BLaER1 (cell line): ENCODE results near the gene NLGN2.
A peak's percentile ranks its signal among the peaks of the same experiment; 100 is the strongest.

Experiments used
- H3K27ac ChIP-seq: shearing (Covaris generic); formaldehyde crosslinking; 2 replicates; pipeline ENCODE4 v1.8.1; 2022
- H3K27me3 ChIP-seq: shearing (Covaris generic); formaldehyde crosslinking; 2 replicates; pipeline ENCODE4 v1.8.1; 2022
- H3K36me3 ChIP-seq: shearing (Covaris generic); formaldehyde crosslinking; 2 replicates; pipeline ENCODE4 v1.8.1; 2022
- H3K4me1 ChIP-seq: shearing (Covaris generic); formaldehyde crosslinking; 2 replicates; pipeline ENCODE4 v1.8.1; 2022
- H3K4me2 ChIP-seq: shearing (Covaris generic); formaldehyde crosslinking; 2 replicates; pipeline ENCODE4 v1.8.1; 2022
- H3K4me3 ChIP-seq: shearing (Covaris generic); formaldehyde crosslinking; 2 replicates; pipeline ENCODE4 v1.8.1; 2022
- H3K9ac ChIP-seq: shearing (Covaris generic); formaldehyde crosslinking; 2 replicates; pipeline ENCODE4 v1.8.1; 2022
- H3K9me3 ChIP-seq: shearing (Covaris generic); formaldehyde crosslinking; 2 replicates; pipeline ENCODE4 v1.8.1; 2022
- H4K20me1 ChIP-seq: shearing (Covaris generic); formaldehyde crosslinking; 2 replicates; pipeline ENCODE4 v1.8.1; 2022
- Cebpa-rat ChIP-seq: shearing (Covaris generic); IDR thresholded peaks from 2 replicates; pipeline ENCODE4 v1.8.1; 2022

Gene NLGN2

GRCh38 chr17:7379134-7379533, 28.5 kb upstream of the NLGN2 start:
- Histone ChIP-seq H3K27ac (no peak overlapping the region), H4K20me1 (peaks cover 7% of the 10 kb centered on the region; the same call in 1 of the 2 replicates), H3K4me3 (no peak overlapping the region), H3K9me3 (peaks cover 20% of the 10 kb centered on the region), H3K27me3 (peaks cover 55% of the 10 kb centered on the region), H3K4me2 (no peak overlapping the region), H3K4me1 (peaks cover 7% of the 10 kb centered on the region), H3K9ac (no peak overlapping the region), H3K36me3 (no peaks in the 10 kb centered on the region)
- no peak for TF ChIP-seq Cebpa-rat

- peaks cover 7% of the 10 kb centered on the region; the same call in 1 of the 2 replicates for H4K20me1 ChIP-seq
- no peak overlapping the region for H3K27ac ChIP-seq
- peaks cover 62% of the 10 kb centered on the region for H3K27me3 ChIP-seq
- H3K4me3 ChIP-seq: no peak overlapping the region
- H3K4me1 ChIP-seq: peaks cover 12% of the 10 kb centered on the region
- no peak overlapping the region for H3K4me2 ChIP-seq
- peaks cover 20% of the 10 kb centered on the region for H3K9me3 ChIP-seq
- no peak overlapping the region for H3K9ac ChIP-seq
- H3K36me3 ChIP-seq: no peaks in the 10 kb centered on the region
- TF ChIP-seq Cebpa-rat: no peak
These were observed 27.3 kb upstream of the NLGN2 start for GRCh38 chr17:7380321-7380720.

DNA sequence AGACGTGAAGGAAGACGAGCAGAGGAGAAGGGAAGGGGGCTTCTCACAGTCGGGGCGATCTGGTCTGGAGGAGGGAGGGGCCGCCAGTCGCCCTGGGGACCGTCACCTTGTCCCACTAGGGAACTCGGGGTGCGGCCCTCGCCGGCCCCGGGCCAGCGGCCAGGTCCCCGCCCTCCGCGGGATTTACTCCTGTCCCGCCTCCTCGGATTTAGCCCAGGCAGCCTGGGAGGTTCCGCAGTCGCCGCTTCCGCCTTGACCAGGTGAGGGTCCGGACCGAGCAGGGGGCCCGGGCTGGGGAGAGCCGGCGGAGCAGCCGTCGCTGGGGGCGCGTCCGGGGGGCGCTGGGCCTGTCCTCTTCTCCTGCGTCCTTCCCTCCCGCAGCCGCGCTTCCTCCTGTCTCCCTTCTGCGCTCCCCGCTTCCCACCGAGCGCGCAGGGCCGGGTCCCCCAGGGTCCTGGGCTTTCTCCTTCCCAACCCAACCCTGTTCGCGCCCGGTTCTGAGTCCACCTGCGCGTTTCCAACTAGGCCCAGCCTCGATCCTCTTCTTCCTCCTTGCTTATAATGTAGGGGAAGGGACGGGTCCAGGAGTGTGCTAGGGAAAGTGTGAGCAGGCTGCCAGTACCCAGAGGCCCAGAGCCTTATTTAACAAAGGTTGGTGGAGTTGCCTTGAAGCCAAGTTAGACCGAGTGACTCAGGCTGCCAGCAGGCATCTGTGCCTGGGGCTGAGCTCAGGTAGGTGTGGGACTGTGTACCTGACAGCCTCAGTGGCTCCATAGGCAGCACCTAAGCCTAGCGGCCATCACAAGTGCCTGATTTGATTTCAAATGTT, 26.6 kb upstream of the NLGN2 start, which contains the start of gene TNK1:
TSS of gene TNK1 (plus strand) at position 235 of the 829 bp plus-strand sequence. CDS start 1,838 bp downstream, outside the sequence.
- Histone ChIP-seq H4K20me1 (peaks cover 10% of the 10 kb centered on the region; the same call in 1 of the 2 replicates), H3K27me3 (peaks cover 62% of the 10 kb centered on the region), H3K27ac (no peak within 1 kb of the TSS), H3K4me3 (no peak within 1 kb of the TSS), H3K9ac (no peak within 1 kb of the TSS), H3K36me3 (no peaks in the 10 kb centered on the region; the same call in 1 of the 2 replicates), H3K4me2 (no peak within 1 kb of the TSS), H3K9me3 (peaks cover 20% of the 10 kb centered on the region), H3K4me1 (peaks cover 12% of the 10 kb centered on the region)
- no peak for TF ChIP-seq Cebpa-rat

- H3K36me3 ChIP-seq: peaks cover 3% of the 10 kb centered on the region
- H3K4me1 ChIP-seq: peaks cover 12% of the 10 kb centered on the region
- no peak overlapping the region for H3K9ac ChIP-seq
These were observed 24.7 kb upstream of the NLGN2 start for GRCh38 chr17:7382901-7383300.

DNA sequence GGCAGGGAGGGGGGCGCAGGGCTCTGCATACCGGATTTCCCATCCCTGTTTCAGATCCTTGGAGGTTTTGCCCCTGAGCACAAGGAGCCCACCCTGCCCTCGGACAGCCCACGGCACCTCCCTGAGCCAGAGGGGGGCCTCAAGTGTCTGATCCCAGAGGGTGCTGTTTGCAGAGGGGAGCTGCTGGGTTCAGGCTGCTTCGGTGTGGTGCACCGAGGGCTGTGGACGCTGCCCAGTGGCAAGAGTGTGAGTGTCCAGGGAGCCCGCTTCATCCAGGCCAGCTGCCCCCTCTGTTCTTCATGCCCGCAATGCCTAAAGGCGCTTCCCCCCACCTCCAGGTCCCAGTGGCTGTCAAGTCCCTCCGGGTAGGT, 24.3 kb upstream of the NLGN2 start:
- H3K9ac ChIP-seq: no peak overlapping the region
- no peak overlapping the region for H3K4me3 ChIP-seq
- H3K9me3 ChIP-seq: peaks cover 20% of the 10 kb centered on the region

More at GRCh38 chr17:7382901-7383300, 24.7 kb upstream of the NLGN2 start:
- Histone ChIP-seq H3K27me3 (peaks cover 62% of the 10 kb centered on the region), H3K4me2 (no peak overlapping the region), H3K4me3 (no peak overlapping the region), H4K20me1 (peaks cover 18% of the 10 kb centered on the region; the same call in 1 of the 2 replicates), H3K27ac (no peak overlapping the region), H3K9me3 (peaks cover 20% of the 10 kb centered on the region)
- TF ChIP-seq Cebpa-rat: no peak

DNA sequence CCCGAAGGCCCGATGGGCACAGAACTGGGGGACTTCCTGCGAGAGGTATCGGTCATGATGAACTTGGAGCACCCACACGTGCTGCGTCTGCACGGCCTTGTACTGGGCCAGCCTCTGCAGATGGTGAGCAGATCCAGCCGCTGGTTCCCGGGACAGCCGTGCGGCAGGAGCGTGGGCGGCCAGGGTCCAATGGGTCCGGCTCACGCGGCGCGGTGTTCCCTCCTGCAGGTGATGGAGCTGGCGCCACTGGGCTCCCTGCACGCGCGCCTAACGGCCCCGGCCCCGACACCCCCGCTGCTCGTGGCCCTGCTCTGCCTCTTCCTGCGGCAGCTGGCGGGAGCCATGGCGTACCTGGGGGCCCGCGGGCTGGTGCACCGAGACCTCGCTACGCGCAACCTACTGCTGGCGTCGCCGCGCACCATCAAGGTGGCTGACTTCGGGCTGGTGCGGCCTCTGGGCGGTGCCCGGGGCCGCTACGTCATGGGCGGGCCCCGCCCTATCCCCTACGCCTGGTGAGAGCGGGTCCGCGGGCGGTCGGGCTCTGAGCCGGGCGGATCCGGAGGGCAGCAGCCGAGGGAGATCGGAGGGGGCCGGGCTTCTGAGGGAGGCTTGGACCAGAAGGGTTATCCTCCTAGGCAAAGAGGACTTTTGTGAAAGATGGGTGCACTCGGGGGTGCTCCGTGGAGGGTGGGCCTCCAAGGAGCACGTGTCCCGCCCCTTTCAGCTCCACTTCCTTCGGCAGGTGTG, 23.7 kb upstream of the NLGN2 start:
- peak overlapping the region; percentile 91 for H3K4me2 ChIP-seq

More for the DNA sequence above, 24.3 kb upstream of the NLGN2 start:
- peaks cover 62% of the 10 kb centered on the region for H3K27me3 ChIP-seq
- no peak overlapping the region for H3K27ac ChIP-seq
- peaks cover 18% of the 10 kb centered on the region; the same call in 1 of the 2 replicates for H4K20me1 ChIP-seq
- H3K36me3 ChIP-seq: peaks cover 8% of the 10 kb centered on the region
- H3K4me2 ChIP-seq: peak overlapping the region; percentile 91
- TF ChIP-seq Cebpa-rat: no peak
- peaks cover 13% of the 10 kb centered on the region for H3K4me1 ChIP-seq

GRCh38 chr17:7384489-7385081, 23.1 kb upstream of the NLGN2 start:
- peaks cover 11% of the 10 kb centered on the region for H3K9me3 ChIP-seq
- TF ChIP-seq Cebpa-rat: no peak
- H3K4me2 ChIP-seq: peak overlapping the region; percentile 91
- H3K4me1 ChIP-seq: peaks cover 23% of the 10 kb centered on the region
- peak overlapping the region; percentile 44; the same call in 1 of the 2 replicates for H3K9ac ChIP-seq
- peaks cover 53% of the 10 kb centered on the region for H3K27me3 ChIP-seq
- H3K4me3 ChIP-seq: peak overlapping the region; percentile 65
- H4K20me1 ChIP-seq: peaks cover 25% of the 10 kb centered on the region; the same call in 1 of the 2 replicates
- H3K36me3 ChIP-seq: peaks cover 20% of the 10 kb centered on the region
- no peak overlapping the region; the same call in 1 of the 2 replicates for H3K27ac ChIP-seq

More for the DNA sequence above, 23.7 kb upstream of the NLGN2 start:
- H3K27me3 ChIP-seq: peaks cover 60% of the 10 kb centered on the region
- peaks cover 22% of the 10 kb centered on the region; the same call in 1 of the 2 replicates for H4K20me1 ChIP-seq
- H3K4me1 ChIP-seq: peaks cover 18% of the 10 kb centered on the region
- H3K4me3 ChIP-seq: peak overlapping the region; percentile 65
- H3K36me3 ChIP-seq: peaks cover 13% of the 10 kb centered on the region
- peak overlapping the region; percentile 44; the same call in 1 of the 2 replicates for H3K9ac ChIP-seq
- H3K9me3 ChIP-seq: peaks cover 18% of the 10 kb centered on the region
- no peak for TF ChIP-seq Cebpa-rat
- no peak overlapping the region; the same call in 1 of the 2 replicates for H3K27ac ChIP-seq

DNA sequence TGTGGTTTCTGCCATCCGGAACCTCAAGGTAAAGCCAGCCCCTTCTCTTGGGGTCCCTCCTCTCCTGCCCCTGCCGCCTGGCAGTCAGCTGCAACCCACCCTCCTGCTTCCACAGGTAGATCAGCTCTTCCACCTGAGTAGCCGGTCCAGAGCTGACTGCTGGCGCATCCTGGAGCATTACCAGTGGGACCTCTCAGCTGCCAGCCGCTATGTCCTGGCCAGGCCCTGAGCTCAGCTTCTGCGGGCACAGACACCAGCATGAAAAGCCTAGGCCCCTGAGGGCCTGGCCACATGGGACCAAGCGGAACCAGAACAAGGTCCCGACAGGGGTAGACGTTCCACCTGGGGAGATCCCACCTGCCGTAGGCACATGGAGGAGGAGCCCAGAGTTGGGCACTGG, 18.8 kb upstream of the NLGN2 start:
- H3K27me3 ChIP-seq: peaks cover 10% of the 10 kb centered on the region
- H3K4me2 ChIP-seq: no peak overlapping the region
- no peak overlapping the region for H3K27ac ChIP-seq
- no peaks in the 10 kb centered on the region for H3K9me3 ChIP-seq
- TF ChIP-seq Cebpa-rat: no peak
- H3K4me3 ChIP-seq: no peak overlapping the region
- H3K9ac ChIP-seq: no peak overlapping the region
- H3K36me3 ChIP-seq: peaks cover 52% of the 10 kb centered on the region
- H4K20me1 ChIP-seq: peaks cover 17% of the 10 kb centered on the region; the same call in 1 of the 2 replicates
- H3K4me1 ChIP-seq: peaks cover 38% of the 10 kb centered on the region
